ENCODE measurements around the gene CC2D2B.
"Not testable (repeated sequence)": the region's sequence is repeated elsewhere in the genome, so short reads cannot be mapped to it uniquely, and the experiment has no call there.

The CC2D2B gene, protein sequence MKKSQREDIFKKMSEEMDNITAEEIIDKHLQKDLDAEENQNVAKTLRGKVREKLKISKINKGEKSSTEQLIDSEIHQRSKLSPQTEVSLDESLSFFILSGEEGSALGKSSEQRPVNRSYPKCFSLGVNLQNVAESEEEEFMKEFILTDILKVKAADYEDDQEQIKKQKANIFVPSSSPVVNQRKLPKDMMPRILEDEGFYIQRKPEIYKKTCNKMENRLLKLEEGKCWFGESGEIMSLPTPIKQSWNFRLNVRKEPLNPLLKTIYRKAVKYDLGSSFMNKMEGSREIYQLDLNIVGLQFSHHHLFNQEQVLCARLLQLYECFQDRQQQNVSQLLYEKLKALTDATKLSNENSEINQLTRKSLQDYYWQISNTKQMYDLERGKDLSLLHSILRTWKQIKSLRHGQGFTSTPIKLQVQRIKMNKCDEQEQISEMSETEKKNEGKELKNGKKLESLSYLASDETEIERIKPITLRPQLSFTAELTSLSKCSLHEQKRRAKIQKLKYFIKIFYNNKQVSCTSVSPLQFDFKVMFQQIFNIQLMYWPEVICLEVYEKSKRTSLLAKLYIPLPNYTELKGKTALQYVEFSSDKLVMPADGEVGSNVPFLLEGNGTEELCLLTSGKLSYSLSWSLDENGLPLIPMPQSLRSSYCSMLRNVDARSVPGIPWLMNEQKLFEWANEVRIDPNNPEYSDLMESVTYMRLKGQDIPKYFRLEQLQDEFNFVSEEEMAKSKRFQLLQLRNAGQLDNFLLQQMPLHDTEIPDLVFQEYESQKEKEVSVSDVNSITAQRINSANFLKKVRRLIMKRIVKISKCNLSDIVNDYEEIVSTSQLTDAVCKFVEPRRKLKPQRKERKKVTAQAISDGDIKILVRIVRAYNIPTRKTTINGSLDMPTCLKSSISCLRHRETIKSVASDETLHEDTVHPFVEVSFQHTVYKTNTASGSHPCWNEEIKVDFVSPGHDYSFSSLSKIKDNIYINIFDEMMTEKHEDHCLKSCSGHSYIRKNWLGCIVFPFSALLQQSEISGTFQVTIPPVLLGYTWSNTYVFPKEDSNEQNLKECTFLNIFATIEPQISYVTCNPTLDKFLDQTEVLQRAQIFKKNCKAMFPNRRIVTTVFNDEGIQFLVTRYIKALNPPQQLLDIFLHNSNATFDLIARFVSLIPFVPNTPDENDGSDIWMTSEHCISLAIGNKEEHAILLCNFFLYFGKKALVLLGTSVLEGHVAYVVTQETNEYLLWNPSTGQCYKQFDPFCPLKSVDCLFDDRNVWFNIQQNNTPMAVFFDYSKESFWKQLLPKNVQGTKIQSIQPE (N-terminal part only)

DNA sequence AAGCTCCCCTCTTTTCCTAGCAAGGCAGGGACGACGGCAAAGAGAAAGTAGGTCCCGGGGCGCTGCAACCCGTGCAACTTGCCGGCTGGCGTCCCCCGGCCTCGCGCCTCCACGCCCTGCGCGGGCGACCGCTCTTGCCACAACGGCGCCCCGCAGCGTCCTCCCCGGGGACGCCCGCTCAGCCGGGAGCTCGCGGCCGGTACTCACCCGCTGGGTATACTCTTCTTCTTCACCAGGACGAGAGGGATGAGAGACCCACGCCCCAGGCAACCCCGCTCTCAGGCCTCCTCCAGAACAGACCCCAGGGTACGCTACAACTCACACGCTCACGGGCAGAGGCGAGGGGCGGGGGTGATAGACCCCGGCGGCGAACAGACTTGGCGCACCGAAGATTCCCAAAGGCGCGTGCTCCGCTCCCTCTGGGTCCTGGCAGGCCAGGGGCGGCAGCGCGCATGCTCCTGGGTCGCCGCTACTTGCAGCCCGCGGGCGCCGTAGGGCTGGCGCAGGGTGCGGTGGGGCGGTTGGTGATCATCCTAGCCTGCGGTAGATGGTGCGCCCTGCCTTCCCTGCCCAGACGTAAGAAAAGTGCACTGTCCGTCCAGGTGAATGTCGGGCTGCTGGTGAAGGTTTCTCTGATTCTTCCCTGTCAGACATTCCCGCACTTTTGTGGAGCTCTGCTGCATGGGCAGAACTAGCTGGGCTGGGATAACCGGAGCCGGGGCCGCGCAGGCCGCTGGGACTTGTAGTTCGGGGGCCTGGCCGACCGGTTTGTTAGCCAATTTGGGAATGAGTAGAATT lies at the start of gene CC2D2B:
CC2D2B (plus strand) TSS at position 520 of the 798 bp plus-strand sequence. CDS start 3,349 bp downstream, outside the sequence.
- peak; percentile 89 to 94 for DNase-seq

DNA sequence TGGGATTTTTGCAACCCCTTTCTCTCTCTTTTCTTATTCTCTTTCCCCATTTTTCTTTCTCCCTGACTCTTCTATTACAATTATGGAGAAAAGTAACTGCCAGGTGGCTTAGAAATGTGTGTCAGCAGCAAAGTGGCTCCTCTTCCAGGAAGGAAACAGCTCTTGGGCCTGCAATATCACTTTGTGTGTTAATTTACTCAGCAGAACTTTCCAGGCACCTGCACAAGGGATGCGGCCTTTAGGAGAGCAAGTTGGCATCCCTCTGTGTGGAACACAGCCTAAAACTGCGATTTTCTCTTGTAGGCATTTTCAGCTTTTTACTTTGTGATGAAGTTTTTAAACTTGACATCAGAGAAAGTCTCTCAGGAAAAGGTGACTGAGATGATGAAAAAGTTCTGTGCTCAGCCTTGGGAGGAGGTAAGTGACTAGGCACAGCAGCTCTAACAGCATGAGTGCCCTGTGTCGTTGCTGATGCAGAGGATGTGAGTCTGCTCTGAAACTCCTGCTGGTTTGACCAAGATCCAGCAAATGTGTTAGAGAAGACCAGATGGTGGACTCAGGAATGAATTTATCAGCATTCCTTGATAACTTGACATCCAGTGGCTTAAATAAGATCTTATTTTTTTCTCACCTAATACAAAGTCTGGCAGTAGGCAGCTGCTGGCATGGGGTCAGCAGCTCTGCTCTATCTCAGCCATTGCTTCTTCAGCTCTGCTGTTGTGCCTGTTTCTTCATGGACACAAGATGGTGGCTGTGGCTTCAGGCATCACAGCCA lies 47.4 kb upstream of the CC2D2B start:
- no peak for DNase-seq

GRCh38 chr10:95861386-95861785 lies 46.4 kb upstream of the CC2D2B start:
- DNase-seq: no peak

GRCh38 chr10:95864906-95865813 lies 42.6 kb upstream of the CC2D2B start:
- peak; percentile 86 to 87 for DNase-seq

DNA sequence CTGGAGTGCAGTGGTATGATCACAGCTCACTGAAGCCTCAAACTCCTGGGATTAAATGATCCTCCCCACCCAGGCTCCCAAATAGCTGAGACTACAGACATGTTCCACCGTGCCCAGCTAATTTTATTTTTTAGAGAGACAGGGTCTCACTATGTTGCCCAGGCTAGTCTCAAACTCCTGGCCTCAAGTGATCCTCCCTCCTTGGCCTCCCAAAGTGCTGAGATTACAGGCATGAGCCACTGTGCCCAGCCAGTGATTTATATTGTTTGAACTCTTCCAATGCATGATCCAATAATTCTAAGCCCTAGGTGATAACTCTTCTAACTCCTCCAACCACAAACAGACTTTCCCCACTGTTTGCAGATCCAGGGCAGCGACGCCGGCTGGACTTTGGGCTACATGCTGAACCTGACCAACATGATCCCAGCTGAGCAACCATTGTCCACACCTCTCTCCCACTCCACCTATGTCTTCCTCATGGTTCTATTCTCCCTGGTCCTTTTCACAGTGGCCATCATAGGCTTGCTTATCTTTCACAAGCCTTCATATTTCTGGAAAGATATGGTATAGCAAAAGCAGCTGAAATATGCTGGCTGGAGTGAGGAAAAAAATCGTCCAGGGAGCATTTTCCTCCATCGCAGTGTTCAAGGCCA lies 41.8 kb upstream of the CC2D2B start:
- DNase-seq: no peak

GRCh38 chr10:95866467-95866842 lies 41.3 kb upstream of the CC2D2B start:
- DNase-seq: no peak

DNA sequence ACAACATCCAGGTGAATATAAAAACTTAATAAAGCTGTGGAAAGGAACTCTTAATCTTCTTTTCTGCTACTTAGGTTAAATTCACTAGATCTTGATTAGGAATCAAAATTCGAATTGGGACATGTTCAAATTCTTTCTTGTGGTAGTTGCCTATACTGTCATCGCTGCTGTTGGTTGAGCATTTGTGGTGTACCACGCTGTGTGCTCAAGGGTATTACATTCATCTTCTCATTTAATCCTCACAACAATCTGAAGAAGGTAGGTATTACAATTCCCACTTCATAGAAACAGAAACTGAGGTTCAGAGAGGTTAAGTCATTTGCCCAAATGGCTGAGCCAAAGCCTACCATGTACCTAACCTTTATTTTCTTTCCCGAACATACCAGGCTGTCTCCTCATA lies 39.9 kb upstream of the CC2D2B start:
- DNase-seq: no peak

DNA sequence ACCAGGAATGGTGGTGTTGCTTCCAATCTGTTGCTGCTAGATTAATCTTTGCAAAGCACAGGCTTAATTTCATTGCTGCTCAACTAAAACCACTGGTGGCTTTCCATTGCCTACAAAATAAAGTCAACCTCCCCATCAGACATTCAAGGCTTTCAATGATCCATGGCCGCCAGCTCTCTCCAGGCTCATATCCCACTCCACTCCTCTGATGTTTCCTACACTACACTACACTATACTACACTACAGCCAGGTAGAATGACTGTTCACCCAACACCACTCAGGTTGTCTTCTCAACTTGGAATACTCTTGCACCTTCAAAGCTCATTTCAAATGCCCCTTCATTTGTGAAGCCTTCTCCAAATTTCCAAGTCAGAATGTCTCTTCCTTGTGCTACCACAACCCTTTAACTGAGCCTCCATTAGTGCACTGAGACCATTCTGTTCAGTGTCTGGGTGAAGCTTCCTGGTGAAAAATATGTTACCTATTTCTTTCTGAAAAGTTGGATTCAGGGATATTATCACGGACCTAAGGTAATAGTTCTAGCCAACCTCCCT lies 35.5 kb upstream of the CC2D2B start:
- DNase-seq: no peak

DNA sequence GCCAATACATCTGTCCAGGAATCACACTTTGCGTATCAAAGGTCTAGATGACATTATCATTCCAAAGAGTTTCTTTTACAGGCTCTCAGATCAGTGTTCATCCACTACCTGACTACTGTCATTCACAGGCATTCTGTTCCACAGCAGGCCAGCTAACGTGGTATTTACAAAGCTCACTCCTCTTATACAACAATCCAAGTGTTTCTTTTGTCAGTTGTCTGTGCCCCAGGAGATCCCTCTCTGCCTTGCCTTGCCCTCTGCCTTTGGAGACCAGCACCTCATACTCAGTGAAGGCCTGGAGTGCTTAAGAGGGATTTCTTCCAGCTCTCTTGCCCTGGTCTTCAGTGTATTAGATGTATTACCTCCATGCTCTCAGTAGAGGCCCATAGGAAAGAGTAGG lies 34.6 kb upstream of the CC2D2B start:
- no peak for DNase-seq

GRCh38 chr10:95873651-95874050 lies 34.1 kb upstream of the CC2D2B start:
- DNase-seq: no peak

- not testable (repeated sequence) for DNase-seq
Observed at GRCh38 chr10:95874783-95875182, 33.0 kb upstream of the CC2D2B start.

DNA sequence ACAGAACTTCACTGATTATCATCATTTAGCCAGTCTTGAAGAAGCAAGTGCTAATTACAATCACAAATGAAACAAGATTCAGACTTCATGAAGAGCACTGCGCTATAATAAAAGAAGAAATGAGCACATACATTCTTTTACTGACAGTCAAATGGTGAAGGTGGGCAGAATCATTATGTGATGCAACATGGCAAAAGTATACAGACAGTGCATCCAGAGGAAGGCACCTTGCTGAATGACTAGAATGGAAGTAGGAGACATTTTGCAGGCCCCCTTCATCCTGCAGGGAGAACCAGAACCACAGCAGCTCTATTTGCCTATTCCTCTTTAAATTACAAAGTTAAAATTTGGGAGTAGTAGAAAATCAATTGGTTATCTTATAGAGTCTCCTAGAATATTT lies 31.0 kb upstream of the CC2D2B start:
- no peak for DNase-seq

GRCh38 chr10:95877881-95878280 lies 29.9 kb upstream of the CC2D2B start:
- no peak for DNase-seq

- no peak for DNase-seq
Observed at GRCh38 chr10:95880704-95881103, 27.1 kb upstream of the CC2D2B start.

GRCh38 chr10:95881316-95881715 lies 26.5 kb upstream of the CC2D2B start:
- no peak for DNase-seq

GRCh38 chr10:95889830-95890229 lies 17.9 kb upstream of the CC2D2B start:
- DNase-seq: no peak

- DNase-seq: peak; percentile 69 to 79
Observed at GRCh38 chr10:95896071-95896850, 11.5 kb upstream of the CC2D2B start.

GRCh38 chr10:95905897-95906580 lies 1.7 kb upstream of the CC2D2B start:
- DNase-seq: not testable (repeated sequence)

Measured in Kasumi-1 (cell line).